DND-41 (cell line): Measurements from ENCODE around the gene ELK1.

Experiments
- ATAC-seq: fragments of 200-7000 bp; cut with Tn5 transposase; 3 replicates; pipeline ENCODE4 v1.9.1; 2021; ENCODE audit warnings: low read depth; ENCODE audit not compliant: insufficient read depth
- DNase-seq: peaks from one replicate; pipeline ENCODE4 v3.0.0-alpha.2; 2020
- H2AFZ ChIP-seq: 2 replicates; pipeline ENCODE4 v1.6.0; 2012; ENCODE audit warnings: low read depth, low read length
- H3K27ac ChIP-seq: 2 replicates; pipeline ENCODE4 v1.5.1; 2012; ENCODE audit warnings: low read length, inconsistent platforms
- H3K27me3 ChIP-seq: fragments of 200-600 bp; sonication (generic); 2 replicates; pipeline ENCODE4 v1.6.0; 2012; ENCODE audit warnings: low read length, mild to moderate bottlenecking, inconsistent platforms; ENCODE audit not compliant: insufficient read depth, poor library complexity
- H3K36me3 ChIP-seq: 2 replicates; pipeline ENCODE4 v1.5.1; 2012; ENCODE audit warnings: low read length, inconsistent platforms; ENCODE audit not compliant: insufficient read depth
- H3K4me1 ChIP-seq: 2 replicates; pipeline ENCODE4 v1.5.1; 2012; ENCODE audit warnings: mild to moderate bottlenecking, low read length; ENCODE audit not compliant: insufficient read depth
- H3K4me2 ChIP-seq: 2 replicates; pipeline ENCODE4 v1.6.0; 2012; ENCODE audit warnings: mild to moderate bottlenecking, moderate library complexity, low read length, inconsistent platforms; ENCODE audit not compliant: insufficient read depth
- H3K4me3 ChIP-seq, 2 experiments: fragments of 200-600 bp in 1 of 2; shearing (Covaris generic) in 1 of 2; 2 replicates each; pipeline ENCODE4 v1.5.1; 2012 to 2016; ENCODE audit warnings: inconsistent platforms in 2 of 2, low read length in 2 of 2, mild to moderate bottlenecking in 2 of 2, low read depth in 1 of 2, moderate library complexity in 1 of 2
- H3K79me2 ChIP-seq: 2 replicates; pipeline ENCODE4 v1.6.0; 2012; ENCODE audit warnings: low read length, inconsistent platforms; ENCODE audit not compliant: insufficient read depth
- H3K9ac ChIP-seq: 2 replicates; pipeline ENCODE4 v1.6.0; 2012; ENCODE audit warnings: low read depth, mild to moderate bottlenecking, inconsistent platforms, low read length, moderate library complexity
- H3K9me3 ChIP-seq: 2 replicates; pipeline ENCODE4 v1.5.1; 2012; ENCODE audit warnings: low read length, moderate library complexity, mild to moderate bottlenecking, inconsistent platforms; ENCODE audit not compliant: insufficient read depth, severe bottlenecking
- H4K20me1 ChIP-seq: 2 replicates; pipeline ENCODE4 v1.6.0; 2012; ENCODE audit warnings: low read length; ENCODE audit not compliant: insufficient read depth
- CTCF ChIP-seq: IDR thresholded peaks from 2 replicates; pipeline ENCODE4 v1.5.1; 2012; ENCODE audit warnings: borderline replicate concordance, low read length, moderate library complexity, mild to moderate bottlenecking; ENCODE audit not compliant: poor library complexity, severe bottlenecking; ENCODE audit errors: extremely low read depth
- EZH2 ChIP-seq: IDR thresholded peaks from 3 replicates; pipeline ENCODE4 v1.6.1; 2012; ENCODE audit warnings: borderline replicate concordance, low read depth, mild to moderate bottlenecking, moderate library complexity, low read length, inconsistent platforms; ENCODE audit not compliant: severe bottlenecking

Gene ELK1

GRCh38 chrX:47632666-47633065, 17.7 kb downstream of the ELK1 start:
- no peak overlapping the region for H3K9ac ChIP-seq
- H3K4me2 ChIP-seq = no peak overlapping the region
- H3K27me3 ChIP-seq = no peaks in the 10 kb centered on the region
- H2AFZ ChIP-seq = no peak overlapping the region
- peaks cover 8% of the 10 kb centered on the region for H3K4me1 ChIP-seq
- no peaks in the 10 kb centered on the region for H3K79me2 ChIP-seq
- no peak overlapping the region for H3K27ac ChIP-seq
- DNase-seq (no peak), ATAC-seq (no peak)
- no peak overlapping the region for H3K4me3 ChIP-seq
- peaks cover 22% of the 10 kb centered on the region for H3K36me3 ChIP-seq
- H3K9me3 ChIP-seq = no peaks in the 10 kb centered on the region
- TF ChIP-seq EZH2 (no peak), CTCF (no peak)
- no peaks in the 10 kb centered on the region for H4K20me1 ChIP-seq

- ATAC-seq (no peak), DNase-seq (no peak)
- Histone ChIP-seq H3K9ac (no peak overlapping the region), H3K4me1 (peaks cover 8% of the 10 kb centered on the region), H4K20me1 (no peaks in the 10 kb centered on the region), H3K4me3 (no peak overlapping the region), H3K27me3 (no peaks in the 10 kb centered on the region), H3K36me3 (peaks cover 14% of the 10 kb centered on the region), H2AFZ (no peak overlapping the region), H3K4me2 (no peak overlapping the region), H3K9me3 (no peaks in the 10 kb centered on the region), H3K27ac (no peak overlapping the region), H3K79me2 (no peaks in the 10 kb centered on the region)
- no peak for TF ChIP-seq EZH2
- TF ChIP-seq CTCF = no peak
These were observed 18.7 kb downstream of the ELK1 start for GRCh38 chrX:47631676-47632075.

- Histone ChIP-seq H3K79me2 (no peaks in the 10 kb centered on the region), H3K36me3 (peaks cover 6% of the 10 kb centered on the region; the same call in 1 of the 2 replicates), H3K9me3 (no peaks in the 10 kb centered on the region), H3K4me2 (no peak within 1 kb of the TSS), H3K4me3 (no peak within 1 kb of the TSS), H3K9ac (no peak within 1 kb of the TSS), H3K27ac (no peak within 1 kb of the TSS), H3K4me1 (peaks cover 8% of the 10 kb centered on the region), H2AFZ (no peak within 1 kb of the TSS), H4K20me1 (no peaks in the 10 kb centered on the region), H3K27me3 (no peaks in the 10 kb centered on the region)
- no peak for TF ChIP-seq CTCF
- no peak for TF ChIP-seq EZH2
- DNase-seq (no peak), ATAC-seq (peak; percentile 77)
These were observed 20.8 kb downstream of the ELK1 start, which contains the start of gene CFP for GRCh38 chrX:47629419-47630200. TSS of gene CFP (minus strand) at chrX:47629930. CDS start at chrX:47629844, 86 bp downstream.
